Left colon (tissue), 2 donors: ENCODE data around the gene SERPINB11. TPM values are rescaled to one million over a fixed set of nuclear protein-coding genes. Genes with fewer than 3 reads are reported as not detected.

Experiments used
- total RNA-seq, 2 donors: library from RNA; stranded (reverse); fragmentation: NEBNext Ultra II Directional; extraction: Animal tissue kit (Norgen Biotek cat#: 25700); gene quantifications; one replicate each; pipeline ENCODE4 v1.2.1, GENCODE V29; 2021
- donor health status: DM: no; HTN: no; CAD: no.
- donor health status: DM: yes; HTN: yes; CAD: no.

Gene SERPINB11
- total RNA-seq, 2 donors from 2014 or later: not detected

Other genes with a start within 250 kb of the SERPINB11 start
- gene SERPINB5, start 226.0 kb upstream of the SERPINB11 start, total RNA-seq: 1 to 10 TPM; 3.5 to 3.7 TPM
- gene SERPINB12, start 160.6 kb upstream of the SERPINB11 start, total RNA-seq: not detected
- not detected for gene SERPINB13, start 115.6 kb upstream of the SERPINB11 start, total RNA-seq
- gene SERPINB4, start 58.7 kb upstream of the SERPINB11 start, total RNA-seq: not detected
- not detected for gene SERPINB3, start 41.1 kb upstream of the SERPINB11 start, total RNA-seq
- gene SERPINB7, start 72.5 kb downstream of the SERPINB11 start, total RNA-seq: under 1 TPM in 1 of 2 donors, not detected in 1; 0.22 TPM
- not detected for gene SERPINB2, start 184.7 kb downstream of the SERPINB11 start, total RNA-seq
- gene SERPINB10, start 205.0 kb downstream of the SERPINB11 start, total RNA-seq: not detected
- gene HMSD, start 246.3 kb downstream of the SERPINB11 start, total RNA-seq: under 1 TPM in 1 of 2 donors, not detected in 1; 0.55 TPM